SK-N-SH (cell line): ENCODE data around the gene RASA3. TPM values are rescaled to one million over a fixed set of nuclear protein-coding genes. Genes with fewer than 3 reads are reported as not detected.

Experiments used
- CTCF ChIA-PET: fragments of 300-600, 350-600 bp; formaldehyde crosslinking; extraction: SDS; loops from one replicate; lab custom pipeline; 2021; lab: Yijun Ruan, JAX
- POLR2A ChIA-PET: fragments of 350-600 bp; sonication (Branson Sonifier 250); formaldehyde crosslinking; extraction: SDS; loops from one replicate; lab custom pipeline; 2020; ENCODE audit warnings: antibody characterized with exemption, inconsistent platforms; lab: Yijun Ruan, JAX
- DNase-seq: peaks from one replicate; pipeline ENCODE4 v3.0.0; 2012
- H2AFZ ChIP-seq: fragments of 200-600 bp; sonication (generic); 2 replicates; pipeline ENCODE4 v1.8.1; 2016; ENCODE audit warnings: antibody characterized with exemption, mild to moderate bottlenecking, low read depth
- H3F3A ChIP-seq: fragments of 200-600 bp; sonication (generic); replicated peaks from 2 replicates; pipeline ENCODE3; 2016; ENCODE audit warnings: antibody characterized with exemption, mild to moderate bottlenecking; ENCODE audit not compliant: insufficient read depth
- H3K27ac ChIP-seq, 2 experiments: fragments of 200-500 bp in 1 of 2; fragments of 200-600 bp in 1 of 2; sonication (Bioruptor generic) in 1 of 2; sonication (generic), shearing (Covaris generic) in 1 of 2; 2 replicates each; pipeline versions ENCODE4 v1.5.1 to v1.6.1; 2014 to 2016; ENCODE audit warnings: low read depth in 2 of 2, inconsistent platforms in 1 of 2, low read length in 1 of 2, mild to moderate bottlenecking in 1 of 2, mixed read lengths in 1 of 2
- H3K27me3 ChIP-seq: fragments of 200-600 bp; sonication (generic), shearing (Covaris generic); 2 replicates; pipeline ENCODE4 v1.6.1; 2016; ENCODE audit warnings: mixed run types; ENCODE audit not compliant: insufficient read depth
- H3K36me3 ChIP-seq, 2 experiments: fragments of 200-500 bp in 1 of 2; fragments of 200-600 bp in 1 of 2; sonication (Bioruptor generic) in 1 of 2; sonication (generic) in 1 of 2; replicated peaks in 1 of 2; 2 replicates each; pipeline versions ENCODE3 to v1.5.1; 2014 to 2016; ENCODE audit warnings: low read length in 1 of 2, mild to moderate bottlenecking in 1 of 2; ENCODE audit not compliant: insufficient read depth in 2 of 2, control insufficient read depth in 1 of 2
- H3K4me1 ChIP-seq, 2 experiments: fragments of 200-500 bp in 1 of 2; fragments of 200-600 bp in 1 of 2; sonication (Bioruptor generic) in 1 of 2; sonication (generic), shearing (Covaris generic) in 1 of 2; 2 replicates each; pipeline versions ENCODE4 v1.5.1 to v1.6.1; 2014 to 2016; ENCODE audit warnings: low read depth in 1 of 2, low read length in 1 of 2, mixed run types in 1 of 2; ENCODE audit not compliant: insufficient read depth in 2 of 2, control insufficient read depth in 1 of 2
- H3K4me2 ChIP-seq: fragments of 200-600 bp; sonication (generic), shearing (Covaris generic); 2 replicates; pipeline ENCODE4 v1.6.1; 2017; ENCODE audit warnings: mixed run types
- H3K4me3 ChIP-seq, 2 experiments: fragments of 200-500 bp in 1 of 2; fragments of 200-600 bp in 1 of 2; sonication (Bioruptor generic) in 1 of 2; sonication (generic), shearing (Covaris generic) in 1 of 2; 2 replicates each; pipeline versions ENCODE4 v1.5.1 to v1.8.1; 2014 to 2016; ENCODE audit warnings: low read depth in 2 of 2, inconsistent platforms in 1 of 2, low read length in 1 of 2, mild to moderate bottlenecking in 1 of 2, mixed read lengths in 1 of 2, moderate library complexity in 1 of 2
- H3K79me2 ChIP-seq: fragments of 200-600 bp; sonication (generic); 2 replicates; pipeline ENCODE4 v1.8.1; 2017; ENCODE audit warnings: mild to moderate bottlenecking; ENCODE audit not compliant: insufficient read depth
- H3K9ac ChIP-seq: fragments of 200-600 bp; sonication (generic); 2 replicates; pipeline ENCODE4 v1.6.1; 2017; ENCODE audit warnings: mixed run types
- H3K9me2 ChIP-seq: fragments of 200-600 bp; sonication (generic); 2 replicates; pipeline ENCODE4 v1.6.1; 2017; ENCODE audit warnings: mixed run types
- H3K9me3 ChIP-seq: fragments of 200-600 bp; sonication (generic); 2 replicates; pipeline ENCODE4 v1.6.1; 2017; ENCODE audit warnings: mixed run types, mild to moderate bottlenecking, moderate library complexity
- H4K20me1 ChIP-seq: fragments of 200-600 bp; sonication (generic); 2 replicates; pipeline ENCODE4 v1.6.1; 2017; ENCODE audit warnings: mild to moderate bottlenecking, mixed run types; ENCODE audit not compliant: insufficient read depth
- CTCF ChIP-seq: fragments of 200-600 bp; sonication (generic); IDR thresholded peaks from 2 replicates; pipeline ENCODE4 v1.6.1; 2017; ENCODE audit warnings: antibody characterized with exemption, mild to moderate bottlenecking, moderate library complexity
- EZH2phosphoT487 ChIP-seq: fragments of 200-600 bp; sonication (generic); IDR thresholded peaks from 2 replicates; pipeline ENCODE4 v1.6.1; 2017; ENCODE audit warnings: low read depth, mixed run types, mild to moderate bottlenecking, antibody characterized with exemption, moderate library complexity, borderline replicate concordance
- FOSL2 ChIP-seq: IDR thresholded peaks from 2 replicates; pipeline ENCODE4 v1.4.0; 2012; ENCODE audit warnings: low read depth, mild to moderate bottlenecking, moderate library complexity, borderline replicate concordance
- GABPA ChIP-seq: IDR thresholded peaks from 2 replicates; pipeline ENCODE4 v1.4.0; 2012; ENCODE audit warnings: low read depth, mild to moderate bottlenecking
- IRF3 ChIP-seq: fragments of 150-350 bp; IDR thresholded peaks from 2 replicates; pipeline ENCODE4 v1.6.1; 2016; ENCODE audit warnings: mild to moderate bottlenecking, low read depth, low read length
- JUND ChIP-seq: IDR thresholded peaks from 2 replicates; pipeline ENCODE4 v1.4.0; 2012
- MEF2A ChIP-seq: IDR thresholded peaks from 2 replicates; pipeline ENCODE4 v1.4.0; 2012; ENCODE audit warnings: low read depth, borderline replicate concordance
- NFIC ChIP-seq: IDR thresholded peaks from 2 replicates; pipeline ENCODE4 v1.4.0; 2012; ENCODE audit warnings: borderline replicate concordance
- PBX3 ChIP-seq: IDR thresholded peaks from 2 replicates; pipeline ENCODE4; 2012
- RFX5 ChIP-seq: IDR thresholded peaks from 2 replicates; pipeline ENCODE4 v1.6.1; 2012; ENCODE audit warnings: mild to moderate bottlenecking, improper control_type of control experiment, low read length
- SIN3A ChIP-seq: IDR thresholded peaks from 2 replicates; pipeline ENCODE4 v1.6.1; 2012; ENCODE audit warnings: low read depth, mild to moderate bottlenecking, low read length, moderate library complexity, borderline replicate concordance
- SMC3 ChIP-seq: IDR thresholded peaks from 2 replicates; pipeline ENCODE4 v1.6.1; 2012; ENCODE audit warnings: low read depth, low read length, improper control_type of control experiment
- TCF12 ChIP-seq: IDR thresholded peaks from 2 replicates; pipeline ENCODE4 v1.4.0; 2012
- WGBS: methylation state at CpG from one replicate; pipeline ENCODE4 v1.1.6; 2017; ENCODE audit warnings: low lambda C conversion rate; 5-methylcytosine and 5-hydroxymethylcytosine counted together
- polyA plus RNA-seq, 3 experiments: library from polyadenylated mRNA; depleted of rRNA; stranded (reverse); fragments of >200 nt; gene quantifications; 2 replicates each; pipeline ENCODE4 v1.2.3, GENCODE V29; 2012
- TF ChIP-seq, protein P1 (sequence below): IDR thresholded peaks from 2 replicates; pipeline ENCODE4 v1.4.0; 2012; ENCODE audit warnings: low read depth, borderline replicate concordance

RASA3 gene
- polyA plus RNA-seq, 1 of the 3 experiments (the other 2 are of a cell fraction): 25.1 TPM

DNA sequence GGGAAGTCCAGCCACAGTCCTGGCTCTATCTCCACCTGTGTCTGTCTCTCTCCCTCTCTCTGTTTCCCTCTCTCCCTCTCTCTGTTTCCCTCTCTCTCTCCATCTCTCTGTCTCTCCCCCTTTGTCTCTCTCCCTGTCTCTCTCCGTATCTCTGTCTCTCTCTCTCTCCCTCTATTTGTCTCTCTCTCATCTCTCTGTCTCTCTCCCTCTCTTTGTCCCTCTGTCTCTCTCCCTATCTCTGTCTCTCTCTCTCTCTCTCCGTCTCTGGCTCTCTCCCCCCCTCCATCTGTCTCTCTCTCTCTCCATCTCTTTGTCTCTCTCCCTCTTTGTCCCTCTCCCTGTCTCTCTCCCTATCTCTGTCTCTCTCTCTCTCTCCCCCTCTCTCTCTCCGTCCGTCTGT lies 119.1 kb downstream of the RASA3 start:
- H4K20me1 ChIP-seq: no peaks in the 10 kb centered on the region
- no peak overlapping the region for H3K4me2 ChIP-seq
- peaks cover 21 to 49% of the 10 kb centered on the region in 2 experiments for H3K36me3 ChIP-seq
- no peak for TF ChIP-seq IRF3
- TF ChIP-seq, protein P1, sequence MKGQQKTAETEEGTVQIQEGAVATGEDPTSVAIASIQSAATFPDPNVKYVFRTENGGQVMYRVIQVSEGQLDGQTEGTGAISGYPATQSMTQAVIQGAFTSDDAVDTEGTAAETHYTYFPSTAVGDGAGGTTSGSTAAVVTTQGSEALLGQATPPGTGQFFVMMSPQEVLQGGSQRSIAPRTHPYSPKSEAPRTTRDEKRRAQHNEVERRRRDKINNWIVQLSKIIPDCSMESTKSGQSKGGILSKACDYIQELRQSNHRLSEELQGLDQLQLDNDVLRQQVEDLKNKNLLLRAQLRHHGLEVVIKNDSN: no peak
- no peak for TF ChIP-seq PBX3
- TF ChIP-seq MEF2A: no peak
- no peak for TF ChIP-seq CTCF
- 73% methylated on average over 4 of the region's 4 CpGs for WGBS
- POLR2A ChIA-PET: no interaction called here
- no peak overlapping the region for H3K27ac ChIP-seq
- no peak for DNase-seq
- CTCF ChIA-PET: no interaction called here
- H2AFZ ChIP-seq: no peak overlapping the region
- no peak overlapping the region for H3K4me3 ChIP-seq
- H3F3A ChIP-seq: no peaks in the 10 kb centered on the region
- H3K4me1 ChIP-seq: no peaks in the 10 kb centered on the region
- no peaks in the 10 kb centered on the region for H3K9me2 ChIP-seq
- no peaks in the 10 kb centered on the region for H3K79me2 ChIP-seq
- no peaks in the 10 kb centered on the region for H3K27me3 ChIP-seq
- no peak overlapping the region for H3K9ac ChIP-seq
- H3K9me3 ChIP-seq: no peaks in the 10 kb centered on the region

DNA sequence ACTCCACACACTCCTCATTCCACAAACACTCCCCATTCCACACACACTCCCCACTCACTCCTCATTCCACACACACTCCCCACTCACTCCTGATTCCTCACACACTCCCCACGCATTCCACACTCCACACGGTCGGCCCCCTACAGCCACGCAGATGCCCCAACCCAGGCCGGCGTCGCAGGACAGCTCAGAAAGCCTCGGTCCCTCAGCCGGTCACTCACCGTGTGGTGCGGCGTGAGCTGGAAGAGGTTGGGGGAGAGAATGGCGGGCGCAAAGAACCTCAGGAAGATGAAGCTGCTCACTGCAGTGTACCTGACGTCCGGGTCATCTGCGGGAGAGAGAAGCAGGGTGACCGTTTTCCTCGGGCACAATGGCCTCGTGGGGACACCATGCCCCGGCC lies 119.5 kb downstream of the RASA3 start:
- CTCF ChIA-PET: no interaction called here

More for the DNA sequence above, 119.5 kb downstream of the RASA3 start:
- POLR2A ChIA-PET: no interaction called here
- Histone ChIP-seq H2AFZ (no peak overlapping the region), H3K79me2 (no peaks in the 10 kb centered on the region), H3K27ac (no peak overlapping the region), H3K36me3 (peaks cover 18 to 45% of the 10 kb centered on the region in 2 experiments), H3K4me2 (no peak overlapping the region), H3K9ac (no peak overlapping the region), H3K9me3 (no peaks in the 10 kb centered on the region), H3K4me3 (no peak overlapping the region), H3F3A (no peaks in the 10 kb centered on the region), H3K4me1 (no peaks in the 10 kb centered on the region), H4K20me1 (no peaks in the 10 kb centered on the region), H3K27me3 (no peaks in the 10 kb centered on the region), H3K9me2 (no peaks in the 10 kb centered on the region)
- no peak for DNase-seq
- 97% methylated on average over 14 of the region's 21 CpGs for WGBS
- TF ChIP-seq EZH2phosphoT487 (no peak), SIN3A (no peak), GABPA (no peak), TCF12 (no peak), SMC3 (no peak), RFX5 (no peak), NFIC (no peak), JUND (no peak), FOSL2 (no peak)
